OCI-LY3 (cell line): ENCODE measurements around the gene SESTD1.

Experiments
- CTCF ChIP-seq: fragments of 200-600, 300-600 bp; sonication (generic); IDR thresholded peaks from 2 replicates; pipeline ENCODE4 v1.5.1; 2014; ENCODE audit warnings: antibody characterized with exemption, low read length, low read depth
- EZH2phosphoT487 ChIP-seq: fragments of 200-600 bp; shearing (Covaris generic); IDR thresholded peaks from 2 replicates; pipeline ENCODE4 v1.6.1; 2018; ENCODE audit warnings: antibody characterized with exemption, mixed run types, low read depth

GRCh38 chr2:179233083-179233490 is 31.5 kb downstream of the SESTD1 start:
- TF ChIP-seq CTCF (no peak), EZH2phosphoT487 (no peak)
